ENCODE data around the gene THSD4.
"Not testable (repeated sequence)": the region's sequence is repeated elsewhere in the genome, so short reads cannot be mapped to it uniquely, and the experiment has no call there.

THSD4 gene

GRCh38 chr15:71646767-71647486, 531.7 kb downstream of the THSD4 start:
- no peak for DNase-seq (ENCODE audit: low read depth in 4 of 4, low spot score in 1 of 4)

- no peak for DNase-seq (ENCODE audit: low read depth in 4 of 4, low spot score in 1 of 4)
Observed at GRCh38 chr15:71647487-71647808, 532.2 kb downstream of the THSD4 start.

GRCh38 chr15:71648095-71648494, 532.8 kb downstream of the THSD4 start:
- DNase-seq (ENCODE audit: low read depth in 4 of 4, low spot score in 1 of 4): no peak

- DNase-seq (ENCODE audit: low read depth in 4 of 4, low spot score in 1 of 4): no peak
Observed at GRCh38 chr15:71649894-71650293, 534.6 kb downstream of the THSD4 start.

- DNase-seq (ENCODE audit: low read depth in 4 of 4, low spot score in 1 of 4): no peak
Observed at GRCh38 chr15:71650603-71651002, 535.3 kb downstream of the THSD4 start.

- no peak for DNase-seq (ENCODE audit: low read depth in 4 of 4, low spot score in 1 of 4)
Observed at GRCh38 chr15:71651750-71652186, 536.5 kb downstream of the THSD4 start.

- DNase-seq (ENCODE audit: low read depth in 4 of 4, low spot score in 1 of 4): no peak
Observed at GRCh38 chr15:71654042-71654719, 538.9 kb downstream of the THSD4 start.

- no peak for DNase-seq (ENCODE audit: low read depth in 4 of 4, low spot score in 1 of 4)
Observed at GRCh38 chr15:71654720-71655174, 539.5 kb downstream of the THSD4 start.

GRCh38 chr15:71656425-71656824, 541.2 kb downstream of the THSD4 start:
- no peak for DNase-seq (ENCODE audit: low read depth in 4 of 4, low spot score in 1 of 4)

GRCh38 chr15:71657141-71657540, 541.9 kb downstream of the THSD4 start:
- DNase-seq (ENCODE audit: low read depth in 4 of 4, low spot score in 1 of 4): no peak

GRCh38 chr15:71658036-71658435, 542.8 kb downstream of the THSD4 start:
- DNase-seq (ENCODE audit: low read depth in 4 of 4, low spot score in 1 of 4): no peak

- no peak for DNase-seq (ENCODE audit: low read depth in 4 of 4, low spot score in 1 of 4)
Observed at GRCh38 chr15:71658827-71659729, 543.8 kb downstream of the THSD4 start.

GRCh38 chr15:71659730-71660067, 544.4 kb downstream of the THSD4 start:
- no peak for DNase-seq (ENCODE audit: low read depth in 4 of 4, low spot score in 1 of 4)

GRCh38 chr15:71660501-71660900, 545.2 kb downstream of the THSD4 start:
- no peak for DNase-seq (ENCODE audit: low read depth in 4 of 4, low spot score in 1 of 4)

- DNase-seq (ENCODE audit: low read depth in 4 of 4, low spot score in 1 of 4): no peak
Observed at GRCh38 chr15:71662306-71662705, 547.0 kb downstream of the THSD4 start.

GRCh38 chr15:71664622-71665021, 549.4 kb downstream of the THSD4 start:
- no peak for DNase-seq (ENCODE audit: low read depth in 4 of 4, low spot score in 1 of 4)

- DNase-seq (ENCODE audit: low read depth in 4 of 4, low spot score in 1 of 4): no peak
Observed at GRCh38 chr15:71666763-71667620, 551.7 kb downstream of the THSD4 start.

GRCh38 chr15:71669688-71670087, 554.4 kb downstream of the THSD4 start:
- no peak for DNase-seq (ENCODE audit: low read depth in 4 of 4, low spot score in 1 of 4)

- not testable (repeated sequence) for DNase-seq (ENCODE audit: low read depth in 4 of 4, low spot score in 1 of 4)
Observed at GRCh38 chr15:71670222-71670621, 555.0 kb downstream of the THSD4 start.

GRCh38 chr15:71674354-71674753, 559.1 kb downstream of the THSD4 start:
- DNase-seq (ENCODE audit: low read depth in 4 of 4, low spot score in 1 of 4): no peak

- no peak for DNase-seq (ENCODE audit: low read depth in 4 of 4, low spot score in 1 of 4)
Observed at GRCh38 chr15:71677352-71677751, 562.1 kb downstream of the THSD4 start.
